Right kidney (tissue), 1 donor: ENCODE results near the gene C10orf67.
A peak's percentile ranks its signal among the peaks of the same experiment; 100 is the strongest.
"Not testable (repeated sequence)": the region's sequence is repeated elsewhere in the genome, so short reads cannot be mapped to it uniquely, and the experiment has no call there.

Experiments
- DNase-seq: peaks from one replicate; pipeline ENCODE4 v3.0.0-alpha.2; 2016

Gene C10orf67

GRCh38 chr10:23362069-23362830 lies 17.7 kb upstream of the C10orf67 start:
- DNase-seq = no peak

- no peak for DNase-seq
Measured at GRCh38 chr10:23361665-23362064, 17.1 kb upstream of the C10orf67 start.

- DNase-seq = no peak
Measured at GRCh38 chr10:23359692-23360380, 15.2 kb upstream of the C10orf67 start.

GRCh38 chr10:23358357-23358756 lies 13.8 kb upstream of the C10orf67 start:
- DNase-seq = no peak

- DNase-seq = peak; percentile 22
Measured at GRCh38 chr10:23354630-23355279, 10.2 kb upstream of the C10orf67 start.

GRCh38 chr10:23351926-23352519 lies 7.4 kb upstream of the C10orf67 start:
- DNase-seq = no peak

GRCh38 chr10:23350706-23351105 lies 6.1 kb upstream of the C10orf67 start:
- DNase-seq = not testable (repeated sequence)

GRCh38 chr10:23345861-23346260 lies 1.3 kb upstream of the C10orf67 start:
- no peak for DNase-seq

- DNase-seq = peak; percentile 81
Measured at GRCh38 chr10:23343591-23344240, 881 bp downstream of the C10orf67 start.

GRCh38 chr10:23342213-23342884 lies 2.2 kb downstream of the C10orf67 start:
- no peak for DNase-seq

GRCh38 chr10:23341004-23341403 lies 3.6 kb downstream of the C10orf67 start:
- no peak for DNase-seq

- DNase-seq = no peak
Measured at GRCh38 chr10:23340354-23340753, 4.2 kb downstream of the C10orf67 start.

- DNase-seq = no peak
Measured at GRCh38 chr10:23338886-23339285, 5.7 kb downstream of the C10orf67 start.

GRCh38 chr10:23338155-23338828 lies 6.3 kb downstream of the C10orf67 start:
- DNase-seq = no peak

GRCh38 chr10:23337616-23338015 lies 7.0 kb downstream of the C10orf67 start:
- DNase-seq = no peak

GRCh38 chr10:23331567-23332301 lies 12.9 kb downstream of the C10orf67 start:
- DNase-seq = no peak

GRCh38 chr10:23330948-23331347 lies 13.6 kb downstream of the C10orf67 start:
- no peak for DNase-seq

GRCh38 chr10:23326544-23327307 lies 17.9 kb downstream of the C10orf67 start:
- no peak for DNase-seq

GRCh38 chr10:23325132-23325531 lies 19.5 kb downstream of the C10orf67 start:
- no peak for DNase-seq

GRCh38 chr10:23324351-23324750 lies 20.2 kb downstream of the C10orf67 start:
- DNase-seq = no peak
